Uterus (tissue), 2 donors: Measurements from ENCODE around the gene SLC16A6.

ENCODE experiments used
- CTCF ChIP-seq, 4 experiments: fragments of 200-600 bp in 2 of 4; fragments of 450-650 bp in 2 of 4; sonication (generic) in 2 of 4; IDR thresholded peaks; one replicate each; pipeline ENCODE4 v1.5.1; 2016 to 2019; ENCODE audit warnings: antibody characterized with exemption in 4 of 4, mild to moderate bottlenecking in 2 of 4, moderate library complexity in 1 of 4
- POLR2A ChIP-seq, 2 donors: fragments of 450-650 bp; IDR thresholded peaks; one replicate each; pipeline ENCODE4 v1.6.1; 2016; ENCODE audit warnings: antibody characterized with exemption in 2 of 2, mild to moderate bottlenecking in 1 of 2, moderate library complexity in 1 of 2

GRCh38 chr17:68238871-68239253 is 52.1 kb downstream of the SLC16A6 start:
- TF ChIP-seq POLR2A (IDR thresholded peaks at IDR 0.05) = no peak
- TF ChIP-seq CTCF (IDR thresholded peaks at IDR 0.05) = no peak
